ENCODE results near the gene GORASP1. TPM values are rescaled to one million over a fixed set of nuclear protein-coding genes. Genes with fewer than 3 reads are reported as not detected.

GORASP1 gene
- total and polyA plus RNA-seq, 2 donors (not counting 1 experiment from before 2014, with no cell fraction given): 32.1 to 37.5 TPM

DNA sequence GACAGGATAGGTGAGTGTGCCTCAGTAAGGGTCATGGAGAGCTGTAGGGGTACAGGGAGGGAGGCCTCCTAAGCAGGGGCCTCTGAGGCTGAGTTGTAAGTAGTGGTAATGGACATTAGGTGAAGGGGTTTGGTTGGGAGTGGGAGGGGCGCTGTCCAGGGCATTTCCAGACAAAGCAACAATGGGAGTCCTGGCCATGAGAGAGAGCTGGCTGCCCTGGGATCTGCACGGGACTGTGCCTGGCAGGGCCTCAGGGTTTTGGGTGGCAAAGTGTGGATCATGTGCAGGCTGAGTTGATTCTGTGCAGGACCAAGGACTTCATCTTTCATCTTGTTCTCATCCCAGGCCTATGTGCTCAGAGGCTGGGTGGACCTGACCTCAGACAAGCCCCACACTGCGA, 4.7 kb upstream of the GORASP1 start:
- Histone ChIP-seq H3K27ac (ENCODE audit: insufficient read depth, low read length) (no peak overlapping the region), H3K27me3 (ENCODE audit: control insufficient read depth, insufficient read depth, low read length) (no peaks in the 10 kb centered on the region), H2AFZ (ENCODE audit: low read length) (no peak overlapping the region), H3K9ac (ENCODE audit: insufficient read depth, low read length) (no peak overlapping the region), H3K79me2 (ENCODE audit: control insufficient read depth, insufficient read depth, low read length) (no peaks in the 10 kb centered on the region), H3K4me2 (ENCODE audit: extremely low read depth, insufficient read depth, low read length) (no peak overlapping the region), H3K9me3 (ENCODE audit: control insufficient read depth, insufficient read depth, low read depth, low read length) (no peaks in the 10 kb centered on the region), H3K4me1 (ENCODE audit: control insufficient read depth, extremely low read depth, insufficient read depth, low read length) (peaks cover 3% of the 10 kb centered on the region), H3K4me3 (replicated peaks in 1 of 4; ENCODE audit: control extremely low read depth in 1 of 4, insufficient read depth in 1 of 4, low read depth in 3 of 4, low read length in 4 of 4) (no peak overlapping the region), H3K36me3 (ENCODE audit: control insufficient read depth, insufficient read depth, low read length) (no peaks in the 10 kb centered on the region), H4K20me1 (ENCODE audit: control insufficient read depth, extremely low read depth, insufficient read depth, low read length) (no peaks in the 10 kb centered on the region)
- DNase-seq (ENCODE audit: low read depth in 2 of 2): no peak
- TF ChIP-seq EZH2 (IDR thresholded peaks at IDR 0.05; ENCODE audit: low read length, missing control alignments): no peak
- TF ChIP-seq, protein P1, sequence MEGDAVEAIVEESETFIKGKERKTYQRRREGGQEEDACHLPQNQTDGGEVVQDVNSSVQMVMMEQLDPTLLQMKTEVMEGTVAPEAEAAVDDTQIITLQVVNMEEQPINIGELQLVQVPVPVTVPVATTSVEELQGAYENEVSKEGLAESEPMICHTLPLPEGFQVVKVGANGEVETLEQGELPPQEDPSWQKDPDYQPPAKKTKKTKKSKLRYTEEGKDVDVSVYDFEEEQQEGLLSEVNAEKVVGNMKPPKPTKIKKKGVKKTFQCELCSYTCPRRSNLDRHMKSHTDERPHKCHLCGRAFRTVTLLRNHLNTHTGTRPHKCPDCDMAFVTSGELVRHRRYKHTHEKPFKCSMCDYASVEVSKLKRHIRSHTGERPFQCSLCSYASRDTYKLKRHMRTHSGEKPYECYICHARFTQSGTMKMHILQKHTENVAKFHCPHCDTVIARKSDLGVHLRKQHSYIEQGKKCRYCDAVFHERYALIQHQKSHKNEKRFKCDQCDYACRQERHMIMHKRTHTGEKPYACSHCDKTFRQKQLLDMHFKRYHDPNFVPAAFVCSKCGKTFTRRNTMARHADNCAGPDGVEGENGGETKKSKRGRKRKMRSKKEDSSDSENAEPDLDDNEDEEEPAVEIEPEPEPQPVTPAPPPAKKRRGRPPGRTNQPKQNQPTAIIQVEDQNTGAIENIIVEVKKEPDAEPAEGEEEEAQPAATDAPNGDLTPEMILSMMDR (conservative IDR thresholded peaks at IDR 0.05 in 1 of 2, IDR thresholded peaks at IDR 0.05 in 1 of 2; ENCODE audit: low read depth in 1 of 2, low read length in 2 of 2): no peak

DNA sequence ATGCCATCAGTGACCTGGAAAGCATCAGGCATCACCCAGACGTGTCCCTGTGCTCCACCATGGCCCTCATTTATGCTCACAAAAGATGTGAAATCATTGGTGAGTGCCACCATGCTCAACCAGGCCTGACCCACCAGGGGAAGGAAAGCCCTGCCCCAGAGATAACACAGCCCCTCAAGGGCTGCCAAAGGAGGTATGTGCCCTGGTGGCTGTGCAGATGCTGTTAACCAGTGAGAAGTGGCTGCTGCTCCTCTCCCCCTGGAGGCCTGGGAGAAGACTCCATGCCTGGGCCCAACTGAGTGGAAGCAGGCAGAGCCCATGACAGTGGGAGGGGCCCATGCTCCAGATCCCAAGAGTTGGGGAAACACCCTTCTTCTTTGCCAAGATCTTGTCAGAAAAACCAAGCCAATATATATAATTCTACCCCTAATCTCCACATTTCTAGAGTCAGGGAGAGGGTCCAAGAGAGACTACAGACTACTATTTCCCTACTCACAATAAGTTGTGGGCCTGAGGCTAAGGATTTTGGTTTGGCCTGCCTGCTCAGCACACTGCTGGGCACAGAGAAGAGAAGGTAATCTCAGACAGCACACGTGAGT, 2.7 kb upstream of the GORASP1 start:
- no peaks in the 10 kb centered on the region for H4K20me1 ChIP-seq (ENCODE audit: control insufficient read depth, extremely low read depth, insufficient read depth, low read length)
- TF ChIP-seq, protein P1 (conservative IDR thresholded peaks at IDR 0.05 in 1 of 2, IDR thresholded peaks at IDR 0.05 in 1 of 2; ENCODE audit: low read depth in 1 of 2, low read length in 2 of 2): no peak
- no peak for TF ChIP-seq EZH2 (IDR thresholded peaks at IDR 0.05; ENCODE audit: low read length, missing control alignments)
- no peaks in the 10 kb centered on the region for H3K36me3 ChIP-seq (ENCODE audit: control insufficient read depth, insufficient read depth, low read length)
- no peak overlapping the region for H3K4me2 ChIP-seq (ENCODE audit: extremely low read depth, insufficient read depth, low read length)
- no peak overlapping the region for H3K27ac ChIP-seq (ENCODE audit: insufficient read depth, low read length)
- no peak for DNase-seq (ENCODE audit: low read depth in 2 of 2)
- no peaks in the 10 kb centered on the region for H3K9me3 ChIP-seq (ENCODE audit: control insufficient read depth, insufficient read depth, low read depth, low read length)
- no peak overlapping the region for H3K9ac ChIP-seq (ENCODE audit: insufficient read depth, low read length)
- no peaks in the 10 kb centered on the region for H3K27me3 ChIP-seq (ENCODE audit: control insufficient read depth, insufficient read depth, low read length)
- no peak overlapping the region for H3K4me3 ChIP-seq (replicated peaks in 1 of 4; ENCODE audit: control extremely low read depth in 1 of 4, insufficient read depth in 1 of 4, low read depth in 3 of 4, low read length in 4 of 4)
- peaks cover 3% of the 10 kb centered on the region for H3K4me1 ChIP-seq (ENCODE audit: control insufficient read depth, extremely low read depth, insufficient read depth, low read length)
- H3K79me2 ChIP-seq (ENCODE audit: control insufficient read depth, insufficient read depth, low read length): peaks cover 17% of the 10 kb centered on the region
- no peak overlapping the region for H2AFZ ChIP-seq (ENCODE audit: low read length)

DNA sequence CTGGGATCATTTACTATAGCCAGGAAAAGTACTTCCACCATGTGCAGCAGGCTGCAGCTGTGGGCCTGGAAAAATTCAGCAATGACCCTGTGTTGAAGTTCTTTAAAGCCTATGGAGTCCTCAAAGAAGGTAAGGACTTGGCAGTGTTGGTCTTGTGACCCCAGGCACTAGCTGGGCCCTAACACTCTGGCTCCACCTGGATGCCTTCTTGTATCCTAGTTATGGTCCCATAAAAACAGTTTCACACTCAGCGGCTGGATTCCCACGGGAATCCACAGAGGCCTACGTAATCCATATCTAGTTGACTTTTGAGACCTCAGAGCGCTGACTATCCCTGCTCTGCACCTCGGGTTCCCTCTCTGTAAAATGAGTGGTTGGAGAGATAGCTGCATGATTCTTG, 1.7 kb upstream of the GORASP1 start:
- TF ChIP-seq, protein P1 (conservative IDR thresholded peaks at IDR 0.05 in 1 of 2, IDR thresholded peaks at IDR 0.05 in 1 of 2; ENCODE audit: low read depth in 1 of 2, low read length in 2 of 2): no peak
- TF ChIP-seq EZH2 (IDR thresholded peaks at IDR 0.05; ENCODE audit: low read length, missing control alignments): no peak
- DNase-seq (ENCODE audit: low read depth in 2 of 2): no peak
- Histone ChIP-seq H3K36me3 (ENCODE audit: control insufficient read depth, insufficient read depth, low read length) (no peaks in the 10 kb centered on the region), H3K27ac (ENCODE audit: insufficient read depth, low read length) (no peak overlapping the region), H3K9ac (ENCODE audit: insufficient read depth, low read length) (no peak overlapping the region), H3K4me3 (replicated peaks in 1 of 4; ENCODE audit: control extremely low read depth in 1 of 4, insufficient read depth in 1 of 4, low read depth in 3 of 4, low read length in 4 of 4) (no peak overlapping the region), H3K9me3 (ENCODE audit: control insufficient read depth, insufficient read depth, low read depth, low read length) (no peaks in the 10 kb centered on the region), H2AFZ (ENCODE audit: low read length) (no peak overlapping the region), H3K4me2 (ENCODE audit: extremely low read depth, insufficient read depth, low read length) (no peak overlapping the region), H4K20me1 (ENCODE audit: control insufficient read depth, extremely low read depth, insufficient read depth, low read length) (no peaks in the 10 kb centered on the region), H3K79me2 (ENCODE audit: control insufficient read depth, insufficient read depth, low read length) (peaks cover 26% of the 10 kb centered on the region), H3K4me1 (ENCODE audit: control insufficient read depth, extremely low read depth, insufficient read depth, low read length) (peaks cover 3% of the 10 kb centered on the region), H3K27me3 (ENCODE audit: control insufficient read depth, insufficient read depth, low read length) (no peaks in the 10 kb centered on the region)

Measured in fibroblast of lung (primary cell).